Neutrophil (primary cell): ENCODE measurements around the gene SMYD3.

Source experiments
- H3K27ac ChIP-seq: fragments of 200-600 bp; sonication (generic); 2 replicates; pipeline ENCODE4 v1.5.1; 2016; ENCODE audit warnings: mild to moderate bottlenecking, moderate library complexity
- H3K27me3 ChIP-seq: fragments of 200-600 bp; sonication (generic); 2 replicates; pipeline ENCODE4 v1.6.0; 2016; ENCODE audit warnings: mild to moderate bottlenecking
- H3K36me3 ChIP-seq: fragments of 200-600 bp; sonication (generic); 2 replicates; pipeline ENCODE4 v1.5.1; 2017
- H3K4me1 ChIP-seq, 2 experiments: fragments of 200-600 bp in 1 of 2; sonication (generic) in 1 of 2; 1 replicate in 1 of 2; 2 replicates in 1 of 2; pipeline versions ENCODE4 v1.5.1 to v1.6.1; 2013 to 2016; ENCODE audit warnings: low read depth in 1 of 2, low read length in 1 of 2, mild to moderate bottlenecking in 1 of 2, moderate library complexity in 1 of 2; ENCODE audit not compliant: control insufficient read depth in 1 of 2, insufficient read depth in 1 of 2
- H3K4me3 ChIP-seq, 2 experiments: fragments of 200-600 bp in 1 of 2; sonication (generic) in 1 of 2; 1 replicate in 1 of 2; 2 replicates in 1 of 2; pipeline ENCODE4 v1.5.1; 2013 to 2016; ENCODE audit warnings: low read depth in 1 of 2, low read length in 1 of 2, mild to moderate bottlenecking in 1 of 2, moderate library complexity in 1 of 2
- H3K9me3 ChIP-seq: fragments of 200-600 bp; sonication (generic); 2 replicates; pipeline ENCODE4 v1.5.1; 2016
- CTCF ChIP-seq: fragments of 200-600 bp; sonication (generic); IDR thresholded peaks from 2 replicates; pipeline ENCODE4 v1.5.1; 2016; ENCODE audit warnings: antibody characterized with exemption

Gene SMYD3

GRCh38 chr1:246153796-246154212 lies 353.3 kb downstream of the SMYD3 start:
- Histone ChIP-seq H3K27me3 (no peaks in the 10 kb centered on the region), H3K27ac (no peak overlapping the region), H3K4me1 (peaks cover 19 to 45% of the 10 kb centered on the region in 2 experiments), H3K4me3 (no peak overlapping the region), H3K9me3 (no peaks in the 10 kb centered on the region), H3K36me3 (no peaks in the 10 kb centered on the region)
- no peak for TF ChIP-seq CTCF

GRCh38 chr1:246152986-246153431 lies 354.1 kb downstream of the SMYD3 start:
- Histone ChIP-seq H3K9me3 (no peaks in the 10 kb centered on the region), H3K27me3 (no peaks in the 10 kb centered on the region), H3K36me3 (no peaks in the 10 kb centered on the region), H3K4me3 (no peak overlapping the region), H3K4me1 (peaks cover 15 to 37% of the 10 kb centered on the region in 2 experiments), H3K27ac (no peak overlapping the region)
- TF ChIP-seq CTCF: no peak

GRCh38 chr1:246151796-246152434 lies 355.2 kb downstream of the SMYD3 start:
- Histone ChIP-seq H3K4me1 (peaks cover 4 to 26% of the 10 kb centered on the region in 2 experiments), H3K27ac (no peak overlapping the region), H3K9me3 (no peaks in the 10 kb centered on the region), H3K4me3 (no peak overlapping the region), H3K36me3 (no peaks in the 10 kb centered on the region), H3K27me3 (no peaks in the 10 kb centered on the region)
- no peak for TF ChIP-seq CTCF

- Histone ChIP-seq H3K27me3 (no peaks in the 10 kb centered on the region), H3K9me3 (no peaks in the 10 kb centered on the region), H3K4me1 (peaks cover 3 to 21% of the 10 kb centered on the region in 2 experiments), H3K4me3 (no peak overlapping the region), H3K27ac (no peak overlapping the region), H3K36me3 (no peaks in the 10 kb centered on the region)
- TF ChIP-seq CTCF: no peak
Observed at GRCh38 chr1:246149543-246149942, 357.5 kb downstream of the SMYD3 start.

GRCh38 chr1:246147524-246148461 lies 359.3 kb downstream of the SMYD3 start:
- no peak for TF ChIP-seq CTCF
- H3K36me3 ChIP-seq: no peaks in the 10 kb centered on the region
- H3K27me3 ChIP-seq: no peaks in the 10 kb centered on the region
- H3K9me3 ChIP-seq: no peaks in the 10 kb centered on the region
- no peak overlapping the region for H3K27ac ChIP-seq
- no peak overlapping the region for H3K4me3 ChIP-seq
- peaks cover 3 to 7% of the 10 kb centered on the region in 2 experiments for H3K4me1 ChIP-seq
